Transverse colon (tissue), 3 donors: Measurements from ENCODE around the gene TBCK.

Experiments used
- CTCF ChIP-seq, 5 experiments: fragments of 200-600 bp in 3 of 5; fragments of 450-650 bp in 2 of 5; sonication (generic) in 3 of 5; IDR thresholded peaks; 1 replicate in 2 of 5; 2 replicates in 3 of 5; pipeline ENCODE4 v1.5.1; 2016 to 2017; ENCODE audit warnings: antibody characterized with exemption in 5 of 5, inconsistent platforms in 3 of 5, mild to moderate bottlenecking in 2 of 5, moderate library complexity in 1 of 5
- POLR2A ChIP-seq: fragments of 450-650 bp; IDR thresholded peaks from one replicate; pipeline ENCODE4 v1.6.1; 2016; ENCODE audit warnings: antibody characterized with exemption, mild to moderate bottlenecking, moderate library complexity

DNA sequence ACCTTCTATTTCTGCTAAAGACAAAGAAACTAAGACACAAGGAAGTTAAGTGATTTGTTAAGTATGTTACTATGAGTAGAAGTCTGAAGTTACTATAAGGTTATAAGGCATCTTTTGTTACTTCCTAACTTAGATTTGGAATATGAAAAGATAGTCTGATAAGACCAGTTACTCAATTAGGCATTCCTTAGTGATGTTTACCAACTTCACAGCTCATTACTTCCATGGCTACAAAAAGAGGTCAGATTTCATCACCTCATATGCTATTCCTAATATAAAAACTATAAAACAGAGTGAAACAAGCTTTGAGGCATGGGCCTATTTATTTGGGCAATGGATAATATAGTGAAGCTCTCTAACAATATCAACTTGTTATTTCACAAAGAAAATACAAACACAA is 143.1 kb downstream of the TBCK start:
- no peak for TF ChIP-seq CTCF (IDR thresholded peaks at IDR 0.05)
- no peak for TF ChIP-seq POLR2A
